ENCODE results near the gene LEKR1.
"Not testable (repeated sequence)": the region's sequence is repeated elsewhere in the genome, so short reads cannot be mapped to it uniquely, and the experiment has no call there.

LEKR1 gene

GRCh38 chr3:156908398-156908797 is 82.2 kb downstream of the LEKR1 start:
- no peak for DNase-seq (ENCODE audit: low spot score)

- no peak for DNase-seq (ENCODE audit: low spot score)
Measured at GRCh38 chr3:156910022-156910421, 83.9 kb downstream of the LEKR1 start.

GRCh38 chr3:156910831-156911230 is 84.7 kb downstream of the LEKR1 start:
- not testable (repeated sequence) for DNase-seq (ENCODE audit: low spot score)

- not testable (repeated sequence) for DNase-seq (ENCODE audit: low spot score)
Measured at GRCh38 chr3:156914300-156914699, 88.1 kb downstream of the LEKR1 start.

GRCh38 chr3:156915372-156915771 is 89.2 kb downstream of the LEKR1 start:
- DNase-seq (ENCODE audit: low spot score): no peak

- DNase-seq (ENCODE audit: low spot score): no peak
Measured at GRCh38 chr3:156918746-156919145, 92.6 kb downstream of the LEKR1 start.

- DNase-seq (ENCODE audit: low spot score): no peak
Measured at GRCh38 chr3:156919818-156920217, 93.7 kb downstream of the LEKR1 start.

GRCh38 chr3:156920399-156920798 is 94.2 kb downstream of the LEKR1 start:
- DNase-seq (ENCODE audit: low spot score): no peak

- DNase-seq (ENCODE audit: low spot score): no peak
Measured at GRCh38 chr3:156923349-156923748, 97.2 kb downstream of the LEKR1 start.

GRCh38 chr3:156938724-156939123 is 112.6 kb downstream of the LEKR1 start:
- DNase-seq (ENCODE audit: low spot score): no peak

- no peak for DNase-seq (ENCODE audit: low spot score)
Measured at GRCh38 chr3:156939315-156939714, 113.2 kb downstream of the LEKR1 start.

GRCh38 chr3:156941311-156941710 is 115.2 kb downstream of the LEKR1 start:
- no peak for DNase-seq (ENCODE audit: low spot score)

GRCh38 chr3:156948402-156949210 is 122.5 kb downstream of the LEKR1 start:
- no peak for DNase-seq (ENCODE audit: low spot score)

GRCh38 chr3:156952011-156952410 is 125.9 kb downstream of the LEKR1 start:
- DNase-seq (ENCODE audit: low spot score): no peak

GRCh38 chr3:156957715-156958114 is 131.6 kb downstream of the LEKR1 start:
- no peak for DNase-seq (ENCODE audit: low spot score)

- DNase-seq (ENCODE audit: low spot score): no peak
Measured at GRCh38 chr3:156963096-156963495, 136.9 kb downstream of the LEKR1 start.

- DNase-seq (ENCODE audit: low spot score): peak; percentile 28
Measured at GRCh38 chr3:156964577-156964976, 138.4 kb downstream of the LEKR1 start.

- DNase-seq (ENCODE audit: low spot score): not testable (repeated sequence)
Measured at GRCh38 chr3:156966349-156966748, 140.2 kb downstream of the LEKR1 start.

GRCh38 chr3:156973954-156974353 is 147.8 kb downstream of the LEKR1 start:
- DNase-seq (ENCODE audit: low spot score): no peak

- no peak for DNase-seq (ENCODE audit: low spot score)
Measured at GRCh38 chr3:156974931-156975330, 148.8 kb downstream of the LEKR1 start.

GRCh38 chr3:156975721-156976120 is 149.6 kb downstream of the LEKR1 start:
- DNase-seq (ENCODE audit: low spot score): no peak

- no peak for DNase-seq (ENCODE audit: low spot score)
Measured at GRCh38 chr3:156976933-156977332, 150.8 kb downstream of the LEKR1 start.

GRCh38 chr3:156978481-156978961 is 152.4 kb downstream of the LEKR1 start:
- peak; percentile 6 for DNase-seq (ENCODE audit: low spot score)

GRCh38 chr3:156981005-156981404 is 154.9 kb downstream of the LEKR1 start:
- DNase-seq (ENCODE audit: low spot score): no peak

Data from GM03348 (cell line).